Stimulated activated CD8-positive, alpha-beta memory T cell treated with anti-CD3 and anti-CD28 coated beads, Interleukin-2, amount 100 ng/mL, for 1 hour (primary cell): Measurements from ENCODE around the gene RPUSD1.
"Not testable (repeated sequence)": the region's sequence is repeated elsewhere in the genome, so short reads cannot be mapped to it uniquely, and the experiment has no call there.

Experiments used
- DNase-seq, 2 donors: peaks; one replicate each; pipeline ENCODE4 v3.0.0-alpha.2; 2020; ENCODE audit warnings: low read depth in 2 of 2

The RPUSD1 gene

DNA sequence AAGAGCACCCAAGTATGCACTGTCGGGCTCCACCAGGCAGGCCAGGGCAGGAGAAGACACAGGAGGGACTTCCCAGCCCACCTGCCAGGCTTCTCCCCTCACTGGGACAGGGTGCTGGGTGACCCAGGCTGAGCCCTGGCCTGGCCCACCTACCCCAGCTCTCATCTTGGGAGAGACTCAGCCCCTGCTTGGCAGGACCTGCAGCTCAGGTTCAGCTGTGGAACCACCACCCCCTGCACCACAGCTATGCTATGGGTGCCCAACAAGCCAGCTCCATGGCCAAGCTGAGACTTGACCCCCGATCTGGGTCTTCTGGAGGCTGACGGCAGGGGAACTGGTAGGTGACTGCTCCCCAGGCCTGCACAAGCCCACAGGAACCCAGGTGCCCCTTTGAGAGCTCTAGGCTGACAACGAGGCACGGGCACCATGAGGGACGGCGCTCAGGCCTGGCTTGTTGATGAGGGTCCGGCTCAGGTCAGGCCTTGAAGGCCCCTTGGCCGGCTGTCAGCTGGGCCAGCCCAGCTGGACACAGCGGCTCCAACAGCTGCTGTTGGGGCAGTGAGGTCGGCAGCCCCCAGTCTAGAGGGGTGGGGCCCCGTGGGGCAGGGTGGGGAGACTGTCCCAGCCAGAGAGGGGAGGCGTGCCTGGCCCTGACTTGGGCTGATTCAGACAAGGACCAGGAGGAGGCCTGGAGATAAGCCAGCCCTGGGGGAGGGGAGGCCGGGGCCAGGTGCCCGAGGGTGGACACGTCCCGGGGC is 4.6 kb downstream of the RPUSD1 start:
- no peak for DNase-seq

DNA sequence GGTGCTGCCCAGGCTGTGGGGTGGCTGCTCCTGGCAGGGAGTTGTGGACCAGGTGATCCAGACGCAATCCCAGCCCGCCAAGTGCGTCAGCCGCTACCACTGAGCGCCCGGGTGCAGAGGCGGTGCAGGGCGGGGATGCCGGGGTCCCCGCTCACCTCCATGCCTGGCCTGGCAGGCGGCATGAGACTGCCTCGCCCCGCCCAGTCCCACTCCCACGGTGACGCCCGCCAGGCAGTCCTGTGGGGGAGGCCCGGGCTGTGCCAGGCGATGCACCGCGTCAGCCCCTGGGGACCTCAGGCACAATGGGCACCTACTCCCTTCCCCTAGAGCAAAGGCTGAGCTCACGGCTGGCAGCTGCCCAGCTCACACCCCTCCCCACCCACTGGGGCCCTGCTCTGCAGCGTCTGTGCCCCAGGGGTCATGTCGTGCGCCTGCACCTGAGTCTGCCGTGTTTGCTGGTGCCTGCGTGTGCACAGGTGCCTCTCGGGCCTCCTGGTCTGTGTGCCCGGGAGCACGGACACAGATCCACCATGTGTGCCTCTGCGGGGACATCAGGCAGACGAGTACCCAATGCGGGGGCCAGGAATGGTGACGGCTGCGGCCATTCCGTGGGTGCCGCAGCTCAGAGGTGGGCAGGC is 5.3 kb downstream of the RPUSD1 start:
- DNase-seq, result no peak

DNA sequence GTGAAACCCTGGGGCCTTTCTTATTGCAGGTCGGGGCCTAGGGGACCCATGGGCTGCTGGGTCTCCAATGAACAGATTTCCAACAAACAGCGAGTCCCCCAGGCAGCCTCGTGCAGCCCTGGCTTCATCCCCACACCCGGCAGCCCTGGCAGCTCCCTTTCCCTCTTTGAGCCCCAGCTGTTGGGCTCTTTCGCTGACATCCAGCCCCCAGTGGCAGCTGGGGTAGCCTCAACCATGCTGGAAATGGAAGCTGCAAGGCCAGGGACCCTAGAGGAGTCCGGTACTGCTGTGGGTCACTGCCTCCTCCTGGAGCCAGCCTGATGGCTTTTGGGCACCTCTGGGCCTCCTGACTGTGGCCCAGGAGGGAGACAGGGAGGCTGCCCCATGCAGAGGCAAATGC is 5.9 kb downstream of the RPUSD1 start:
- no peak for DNase-seq

DNA sequence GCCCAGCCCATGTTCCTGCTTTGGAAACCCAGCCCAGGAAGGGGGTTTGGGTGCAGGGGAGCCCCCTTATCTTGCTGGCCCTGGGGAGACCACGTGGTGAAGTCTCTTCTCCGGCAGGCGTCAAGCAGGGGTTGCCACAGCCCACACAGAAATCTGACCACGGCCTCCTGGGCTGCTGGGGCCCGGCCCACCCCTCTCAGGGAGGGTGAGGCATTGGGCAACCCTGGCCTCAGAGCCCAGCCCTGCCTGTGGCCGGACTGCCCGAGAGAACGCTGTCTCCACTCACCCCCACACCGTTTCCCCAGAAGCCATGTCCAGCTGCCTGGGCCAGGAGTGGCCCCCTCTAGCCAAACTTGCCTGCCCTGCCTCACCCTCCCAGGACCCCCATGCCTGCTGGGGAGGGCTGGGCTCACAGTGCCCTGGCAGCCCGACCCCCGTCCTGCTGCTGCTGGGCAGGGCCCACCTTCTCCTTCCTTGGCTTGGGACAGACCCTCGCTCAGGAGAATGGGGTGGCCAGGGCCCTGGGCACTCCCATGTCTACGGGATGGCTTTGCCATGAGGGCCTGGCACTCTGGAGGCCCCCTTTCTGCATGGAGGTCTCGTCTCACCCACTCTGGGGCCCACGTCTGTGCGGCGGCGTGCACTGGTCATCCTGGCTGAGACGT is 6.7 kb downstream of the RPUSD1 start:
- DNase-seq, result no peak

DNA sequence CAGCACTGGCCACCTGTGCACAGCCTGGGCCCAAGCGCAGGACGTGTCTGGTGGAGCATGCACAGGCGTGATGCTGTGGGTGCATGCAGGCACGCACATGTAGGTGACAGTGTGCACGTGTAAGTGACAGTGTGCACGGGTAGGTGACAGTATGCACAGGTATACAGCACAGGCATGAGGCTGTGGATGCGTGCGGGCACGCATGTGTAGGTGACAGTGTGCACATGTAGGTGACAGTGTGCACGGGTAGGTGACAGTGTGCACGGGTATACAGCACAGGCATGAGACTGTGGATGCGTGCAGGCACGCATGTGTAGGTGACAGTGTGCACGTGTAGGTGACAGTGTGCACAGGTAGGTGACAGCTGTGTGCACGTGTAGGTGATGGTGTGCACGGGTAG is 7.9 kb downstream of the RPUSD1 start:
- DNase-seq, result no peak

DNA sequence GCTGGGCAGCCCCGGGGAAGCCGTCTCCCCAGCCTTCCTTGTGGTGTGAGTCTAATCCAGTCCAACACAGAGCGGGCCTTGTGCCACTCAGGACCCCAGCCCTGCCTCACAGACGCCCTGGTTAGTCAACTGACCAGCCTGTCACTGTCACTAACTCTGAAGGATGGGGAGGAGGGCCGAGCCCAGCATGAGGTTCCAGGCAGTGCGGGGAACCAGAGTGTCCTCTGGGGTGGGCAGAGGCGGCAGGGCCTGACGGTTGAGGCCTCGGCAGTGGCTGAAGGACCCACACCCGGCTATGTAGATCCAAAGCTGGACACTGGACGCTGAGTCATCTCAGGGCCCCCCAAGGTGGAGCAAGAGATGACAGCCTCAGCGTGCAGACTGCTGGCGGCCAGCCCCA is 8.6 kb downstream of the RPUSD1 start:
- DNase-seq, result no peak

DNA sequence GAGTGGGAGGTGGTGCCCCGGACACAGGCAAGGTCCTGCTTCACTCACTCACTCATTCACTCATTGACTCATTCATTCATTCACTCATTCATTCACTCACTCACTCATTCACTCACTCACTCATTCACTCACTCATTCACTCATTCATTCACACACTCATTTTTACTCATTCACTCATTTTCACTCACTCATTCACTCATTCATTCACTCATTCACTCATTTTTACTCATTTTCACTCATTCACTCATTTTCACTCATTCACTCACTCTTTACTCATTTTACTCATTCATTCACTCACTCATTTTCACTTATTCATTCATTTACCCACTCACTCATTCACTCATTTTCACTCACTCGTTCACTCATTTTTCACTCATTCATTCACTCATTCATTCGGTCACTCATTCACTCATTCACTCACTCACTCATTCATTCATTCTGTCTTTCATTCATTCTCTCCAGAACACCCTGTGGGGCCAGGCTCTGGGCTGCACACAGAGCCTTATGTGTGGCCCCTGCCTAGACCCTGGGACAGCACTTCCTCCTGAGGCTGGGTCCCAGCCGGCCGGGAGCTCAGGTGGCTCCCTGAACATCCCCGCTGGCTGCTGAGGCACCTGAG is 9.2 kb downstream of the RPUSD1 start:
- DNase-seq, result no peak

DNA sequence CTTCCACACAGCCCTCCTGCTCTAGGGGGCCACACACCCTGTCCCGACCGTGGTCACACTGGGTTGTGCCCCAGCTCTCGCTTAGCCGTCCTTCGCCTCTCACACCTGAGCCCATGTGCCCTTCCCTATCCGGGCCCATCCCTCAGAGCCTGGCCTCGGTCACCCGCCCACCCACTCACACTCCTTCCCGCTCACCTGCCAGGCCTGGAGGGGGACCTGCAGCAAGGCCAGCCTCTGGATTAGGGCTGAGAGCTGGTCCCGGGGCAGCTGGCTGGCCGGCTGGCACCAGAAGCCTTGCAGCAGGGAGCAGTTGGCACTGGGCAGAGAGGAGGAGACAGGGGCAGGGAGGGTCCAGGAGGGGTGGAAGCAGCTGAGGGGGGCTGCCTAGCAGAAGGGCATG is 9.7 kb downstream of the RPUSD1 start:
- no peak for DNase-seq

DNA sequence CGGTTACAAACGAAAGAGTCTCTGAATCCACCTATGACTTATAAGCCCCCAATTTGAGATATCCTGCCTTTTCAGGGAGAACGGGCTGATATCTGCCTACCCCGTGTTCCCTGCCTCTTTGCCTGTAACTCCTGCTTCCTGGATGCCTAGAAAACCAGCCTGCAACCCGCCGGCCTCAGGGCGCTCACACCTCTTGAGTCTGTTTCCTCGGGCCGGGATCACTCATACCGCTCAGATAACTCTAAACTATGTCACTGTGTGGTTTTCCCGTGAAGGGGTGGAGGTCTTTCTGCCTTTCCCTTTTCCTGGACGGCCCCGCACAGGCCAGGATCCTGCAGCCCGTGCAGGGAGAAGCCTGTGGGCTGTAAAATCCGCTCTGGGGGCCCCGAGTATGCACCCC is 10.4 kb downstream of the RPUSD1 start:
- DNase-seq, result no peak

DNA sequence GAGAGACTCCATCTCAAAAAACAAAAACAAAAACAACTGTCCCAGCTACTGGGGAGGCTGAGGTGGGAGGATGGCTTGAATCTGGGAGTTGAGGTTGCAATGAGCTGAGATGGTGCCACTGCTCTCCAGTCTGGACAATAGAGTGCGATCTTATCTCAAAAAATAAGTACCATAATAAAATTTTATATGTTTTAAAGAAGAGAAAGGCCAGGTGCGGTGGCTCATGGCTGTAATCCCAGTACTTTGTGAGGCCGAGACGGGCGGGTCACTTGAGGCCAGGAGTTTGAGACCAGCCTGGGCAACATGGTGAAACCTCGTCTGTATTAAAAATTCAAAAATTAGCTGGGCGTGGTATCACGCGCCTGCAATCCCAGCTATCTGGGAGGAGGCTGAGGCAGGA is 11.4 kb downstream of the RPUSD1 start:
- no peak for DNase-seq

DNA sequence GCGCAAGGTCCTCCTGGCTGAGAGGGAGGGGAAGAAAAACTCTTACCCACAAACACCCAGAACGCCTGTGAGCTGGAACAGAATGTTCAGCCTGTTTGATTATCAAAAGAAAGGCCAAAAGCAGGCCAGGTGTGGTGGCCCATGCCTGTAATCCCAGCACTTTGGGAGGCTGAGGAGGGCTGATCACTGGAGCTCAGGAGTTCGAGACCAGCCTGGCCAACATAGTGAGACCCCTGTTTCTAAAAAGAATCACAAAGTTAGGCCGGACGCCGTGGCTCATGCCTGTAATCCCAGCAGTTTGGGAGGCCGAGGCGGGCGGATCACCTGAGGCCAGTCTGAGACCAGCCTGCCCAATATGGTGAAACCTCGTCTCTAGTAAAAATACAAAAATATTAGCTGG is 11.9 kb downstream of the RPUSD1 start:
- DNase-seq, result not testable (repeated sequence)

DNA sequence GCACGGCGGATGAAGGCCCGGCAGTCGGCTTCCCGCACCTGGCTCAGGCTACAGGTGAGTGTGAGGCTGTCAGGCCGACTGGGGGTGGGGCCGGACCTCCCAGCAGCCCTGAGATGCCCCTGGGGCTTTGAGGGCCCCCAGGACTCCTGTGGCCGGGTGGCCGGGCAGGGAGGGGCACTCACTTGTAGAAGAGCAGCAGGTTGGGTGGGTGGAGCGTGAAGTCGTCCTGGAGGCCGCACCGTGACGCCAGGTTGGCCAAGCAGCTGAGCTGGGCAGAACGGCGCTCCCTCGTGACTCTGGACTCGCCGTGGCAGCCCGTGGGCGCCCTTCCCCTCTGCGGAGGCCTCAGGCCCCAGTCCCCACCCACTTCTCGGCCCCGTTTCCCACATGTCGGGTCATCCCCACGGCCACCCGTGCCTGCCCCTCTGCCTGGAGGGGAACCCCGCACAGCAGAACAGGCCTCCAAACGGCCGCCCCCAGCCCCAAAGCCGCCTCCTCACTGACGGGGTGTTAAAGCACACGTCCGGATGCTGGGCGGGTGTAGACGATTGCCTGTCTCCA is 12.9 kb downstream of the RPUSD1 start:
- no peak for DNase-seq

DNA sequence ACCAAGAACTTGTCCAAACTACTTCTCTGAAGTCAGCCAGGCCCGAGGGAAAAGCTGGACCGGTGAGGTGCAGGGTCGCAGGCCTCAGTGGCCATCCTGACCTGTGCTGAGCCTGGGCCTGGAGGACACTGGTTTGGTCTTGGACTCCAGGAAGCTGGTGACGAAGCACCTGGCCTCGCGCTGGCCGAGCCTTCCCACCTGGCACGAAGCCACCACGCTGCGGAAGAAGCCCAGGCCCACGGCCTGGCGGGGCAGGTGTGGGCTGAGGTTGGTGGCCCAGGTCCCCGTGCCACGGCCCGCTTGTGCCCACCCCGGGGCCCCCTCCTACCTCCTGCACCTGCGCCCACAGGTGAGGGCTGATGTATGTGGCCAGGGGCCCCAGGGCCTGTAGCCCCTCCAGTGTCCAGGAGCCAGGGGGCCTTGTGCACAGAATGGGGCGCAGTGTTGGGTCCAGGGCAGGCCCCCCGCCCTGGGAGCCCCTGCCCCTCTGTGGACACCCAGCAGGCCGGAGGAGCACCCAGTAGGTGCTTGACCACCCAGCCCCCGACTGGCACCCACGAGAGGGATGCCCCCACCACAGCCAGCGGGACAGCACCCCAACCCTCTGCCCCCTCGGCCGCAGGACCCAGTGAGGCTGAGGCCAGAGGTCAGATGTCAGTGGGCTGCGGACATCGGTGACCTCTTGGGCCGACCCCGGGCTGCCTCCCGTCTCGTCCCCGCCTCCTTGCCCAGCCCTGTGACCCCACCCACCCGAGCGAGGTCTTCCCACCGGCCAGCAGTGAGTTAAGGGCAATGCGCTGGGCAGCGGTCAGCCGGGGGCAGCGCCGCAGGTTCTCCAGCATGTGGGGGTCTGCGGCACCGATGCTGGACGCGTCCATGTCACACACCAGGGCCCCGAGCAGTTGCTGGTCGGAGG is 13.8 kb downstream of the RPUSD1 start:
- no peak for DNase-seq

DNA sequence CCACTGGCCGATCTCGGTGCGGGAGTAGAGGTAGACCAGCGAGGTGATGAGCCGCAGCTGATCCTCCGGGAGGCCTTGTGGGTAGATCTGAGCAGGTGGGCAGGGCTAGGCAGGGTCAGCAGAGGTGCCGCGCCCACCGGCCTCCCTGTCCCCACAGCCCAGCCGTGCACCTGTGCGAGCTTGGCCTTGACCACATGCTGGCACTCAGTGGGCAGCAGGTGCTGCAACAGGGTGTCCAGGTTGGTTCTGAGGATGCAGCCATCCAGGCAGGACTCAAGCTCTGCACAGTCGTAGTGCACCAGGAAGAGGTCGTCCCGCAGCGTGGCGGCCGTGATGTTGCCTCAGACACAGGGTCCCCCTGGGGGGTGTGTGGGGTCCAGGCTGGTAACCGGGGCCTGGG is 15.2 kb downstream of the RPUSD1 start:
- DNase-seq, result no peak

DNA sequence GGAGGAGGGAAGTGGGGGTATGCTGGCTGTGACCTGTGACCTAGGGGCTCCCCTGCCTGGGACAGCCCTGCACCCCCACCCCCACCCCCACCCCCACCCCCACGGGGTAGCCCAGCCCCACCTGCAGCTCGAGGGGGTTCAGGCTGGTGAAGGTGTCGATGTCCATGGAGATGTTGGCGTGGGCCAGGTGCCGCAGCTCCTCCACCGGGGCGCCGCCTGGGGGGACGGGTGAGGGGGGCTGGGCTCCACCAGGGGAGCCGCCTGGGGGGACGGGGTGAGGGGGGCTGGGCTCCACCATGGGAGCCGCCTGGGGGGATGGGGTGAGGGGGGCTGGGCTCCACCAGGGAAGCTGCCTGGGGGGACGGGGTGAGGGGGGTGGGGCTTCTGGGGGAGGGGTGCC is 17.8 kb downstream of the RPUSD1 start:
- no peak for DNase-seq

DNA sequence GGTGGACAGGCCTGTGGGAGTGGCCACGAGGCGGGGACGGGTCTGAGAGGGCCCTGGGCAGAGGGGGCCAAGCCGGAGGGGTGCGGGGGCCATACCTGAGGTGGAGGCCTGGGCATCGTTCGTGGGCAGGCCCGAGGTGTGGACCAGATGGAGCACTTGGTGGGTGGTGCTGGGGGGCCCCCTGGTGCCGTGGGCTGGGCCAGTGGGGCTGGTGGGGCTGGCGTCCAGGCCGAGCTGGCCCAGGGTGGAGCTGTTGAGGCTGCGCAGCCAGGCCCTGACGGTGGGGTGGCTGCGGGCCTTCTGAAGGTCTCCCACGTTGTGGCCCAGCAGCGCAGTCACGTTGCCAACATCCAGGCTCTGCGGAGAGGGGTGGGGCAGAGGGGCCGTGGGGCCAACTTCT is 18.2 kb downstream of the RPUSD1 start:
- DNase-seq, result no peak

DNA sequence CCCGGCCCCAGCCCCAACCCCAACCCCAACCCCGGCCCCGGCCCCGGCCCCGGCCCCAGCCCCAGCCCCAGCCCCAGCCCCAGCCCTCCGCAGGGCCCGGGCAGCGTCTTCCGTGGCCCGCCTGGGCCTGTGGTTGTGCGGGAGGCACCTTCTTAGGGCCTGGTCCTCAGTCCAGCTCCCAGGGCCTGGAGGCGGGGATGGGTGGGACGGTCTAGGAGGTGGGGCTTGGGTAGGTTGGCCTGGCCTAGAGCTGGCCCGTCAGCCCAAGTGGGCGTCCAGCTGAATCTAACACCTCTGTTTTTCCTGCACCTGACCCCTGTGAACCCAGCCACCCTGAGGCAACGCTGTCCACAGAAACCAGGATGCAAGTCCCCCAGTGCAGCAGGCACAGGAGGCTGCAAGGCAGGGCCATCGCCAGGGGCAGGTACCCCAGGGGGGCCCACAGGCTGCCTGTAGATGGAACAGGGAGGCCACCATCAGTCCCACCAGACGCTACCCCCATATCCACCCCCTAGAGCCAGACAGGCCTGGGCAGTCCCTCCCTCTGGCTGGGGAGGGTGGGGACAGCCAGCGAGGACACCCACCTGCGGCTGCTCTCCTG is 18.9 kb downstream of the RPUSD1 start:
- DNase-seq, result no peak

DNA sequence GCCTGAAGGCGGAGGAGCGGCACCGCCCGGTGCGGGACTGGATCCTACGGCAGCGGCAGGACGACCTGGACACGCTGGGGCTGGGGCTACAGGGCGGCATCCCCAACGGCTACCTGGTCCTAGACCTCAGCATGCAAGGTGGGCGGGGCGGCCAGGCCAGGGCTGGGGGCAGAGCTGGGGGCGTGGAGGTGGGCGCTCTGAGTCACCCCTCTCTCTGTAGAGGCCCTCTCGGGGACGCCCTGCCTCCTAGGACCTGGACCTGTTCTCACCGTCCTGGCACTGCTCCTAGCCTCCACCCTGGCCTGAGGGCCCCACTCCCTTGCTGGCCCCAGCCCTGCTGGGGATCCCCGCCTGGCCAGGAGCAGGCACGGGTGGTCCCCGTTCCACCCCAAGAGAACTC is 19.8 kb downstream of the RPUSD1 start:
- DNase-seq, result no peak

DNA sequence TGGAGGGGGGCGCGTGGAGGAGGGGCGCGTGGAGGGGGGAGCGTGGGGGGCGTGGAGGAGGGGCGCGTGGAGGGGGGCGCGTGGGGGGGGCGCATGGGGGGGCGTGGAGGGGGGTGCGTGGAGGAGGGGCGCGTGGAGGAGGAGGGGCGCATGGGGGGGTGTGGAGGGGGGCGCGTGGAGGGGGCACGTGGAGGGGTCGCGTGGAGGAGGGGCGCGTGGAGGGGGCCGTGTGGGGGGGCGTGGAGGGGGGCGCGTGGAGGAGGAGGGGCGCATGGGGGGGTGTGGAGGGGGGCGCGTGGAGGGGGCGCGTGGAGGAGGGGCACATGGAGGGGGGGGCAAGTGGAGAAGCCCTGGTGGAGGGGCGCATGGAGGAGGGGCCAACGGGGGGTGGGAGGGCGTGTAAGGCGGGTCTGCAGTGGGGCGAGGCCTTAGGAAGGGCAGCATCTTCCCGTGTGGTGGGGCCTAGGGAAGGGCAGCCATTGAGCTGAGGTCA is 20.4 kb downstream of the RPUSD1 start:
- DNase-seq, result no peak

DNA sequence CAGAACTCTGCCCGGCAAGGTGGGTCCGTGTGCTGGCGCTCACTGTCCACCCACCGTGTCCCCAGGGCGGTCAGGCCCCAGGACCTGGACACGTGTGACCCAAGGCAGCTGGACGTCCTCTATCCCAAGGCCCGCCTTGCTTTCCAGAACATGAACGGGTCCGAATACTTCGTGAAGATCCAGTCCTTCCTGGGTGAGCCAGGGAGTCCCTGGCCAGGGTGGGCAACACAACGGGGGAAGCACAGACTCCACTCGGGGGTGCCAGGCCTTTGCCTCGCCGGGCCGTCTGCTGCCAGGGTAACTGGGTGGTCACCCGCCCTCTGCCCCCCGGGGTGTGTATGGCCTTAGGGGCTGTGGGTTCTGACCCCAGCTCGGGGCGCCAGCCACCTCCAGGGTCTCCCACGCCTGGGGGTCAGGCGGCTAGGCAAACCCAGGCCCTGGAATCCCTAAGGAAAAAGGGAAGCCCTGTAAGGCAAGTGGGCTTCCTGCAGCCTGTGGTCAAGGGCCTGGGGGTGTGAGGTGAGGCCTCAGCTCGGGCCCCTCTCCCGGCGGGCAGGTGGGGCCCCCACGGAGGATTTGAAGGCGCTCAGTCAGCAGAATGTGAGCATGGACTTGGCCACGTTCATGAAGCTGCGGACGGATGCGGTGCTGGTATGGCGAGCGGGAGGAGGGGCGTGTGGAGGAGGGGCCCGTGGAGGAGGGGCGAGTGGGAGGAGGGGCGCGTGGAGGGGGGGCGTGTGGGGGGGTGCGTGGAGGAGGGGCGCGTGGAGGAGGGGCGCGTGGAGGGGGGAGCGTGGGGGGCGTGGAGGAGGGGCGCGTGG is 21.2 kb downstream of the RPUSD1 start:
- DNase-seq, result no peak
